ENCODE results near the gene PPM1A. TPM values are rescaled to one million over a fixed set of nuclear protein-coding genes. Genes with fewer than 3 reads are reported as not detected.

PPM1A gene
- polyA plus RNA-seq, 6 donors from 2014 or later: 16.4 to 30.5 (median 17.2) TPM

DNA sequence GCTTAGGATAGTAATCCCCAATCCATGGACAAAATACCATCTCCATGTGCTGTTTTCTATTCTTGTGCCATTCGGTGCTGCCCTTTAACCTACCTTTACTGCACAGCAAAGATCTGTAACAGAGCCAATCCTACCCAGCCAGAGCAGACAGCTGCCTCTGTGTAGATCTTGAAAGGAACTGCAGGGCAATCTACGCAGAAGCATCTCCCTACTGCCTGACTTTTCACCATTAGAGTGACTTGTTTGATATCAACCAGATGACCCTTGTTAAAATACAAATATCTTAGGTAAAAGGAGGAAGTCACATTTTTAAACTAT, 33.9 kb upstream of the PPM1A start:
- H3K27me3 Mint-ChIP-seq: peaks cover 12 to 35% (median 25%) of the 10 kb centered on the region in 3 donors
- DNase-seq: no peak
- no peak for ATAC-seq (ENCODE audit: low read depth in 2 of 2)
- H3K4me3 Mint-ChIP-seq: no peak overlapping the region
- H3K36me3 Mint-ChIP-seq: no peaks in the 10 kb centered on the region
- no peak overlapping the region for H3K27ac Mint-ChIP-seq
- H3K9me3 Mint-ChIP-seq: no peaks in the 10 kb centered on the region
- H3K4me1 Mint-ChIP-seq: peaks cover 0 to 7% (median 0%) of the 10 kb centered on the region in 3 donors

DNA sequence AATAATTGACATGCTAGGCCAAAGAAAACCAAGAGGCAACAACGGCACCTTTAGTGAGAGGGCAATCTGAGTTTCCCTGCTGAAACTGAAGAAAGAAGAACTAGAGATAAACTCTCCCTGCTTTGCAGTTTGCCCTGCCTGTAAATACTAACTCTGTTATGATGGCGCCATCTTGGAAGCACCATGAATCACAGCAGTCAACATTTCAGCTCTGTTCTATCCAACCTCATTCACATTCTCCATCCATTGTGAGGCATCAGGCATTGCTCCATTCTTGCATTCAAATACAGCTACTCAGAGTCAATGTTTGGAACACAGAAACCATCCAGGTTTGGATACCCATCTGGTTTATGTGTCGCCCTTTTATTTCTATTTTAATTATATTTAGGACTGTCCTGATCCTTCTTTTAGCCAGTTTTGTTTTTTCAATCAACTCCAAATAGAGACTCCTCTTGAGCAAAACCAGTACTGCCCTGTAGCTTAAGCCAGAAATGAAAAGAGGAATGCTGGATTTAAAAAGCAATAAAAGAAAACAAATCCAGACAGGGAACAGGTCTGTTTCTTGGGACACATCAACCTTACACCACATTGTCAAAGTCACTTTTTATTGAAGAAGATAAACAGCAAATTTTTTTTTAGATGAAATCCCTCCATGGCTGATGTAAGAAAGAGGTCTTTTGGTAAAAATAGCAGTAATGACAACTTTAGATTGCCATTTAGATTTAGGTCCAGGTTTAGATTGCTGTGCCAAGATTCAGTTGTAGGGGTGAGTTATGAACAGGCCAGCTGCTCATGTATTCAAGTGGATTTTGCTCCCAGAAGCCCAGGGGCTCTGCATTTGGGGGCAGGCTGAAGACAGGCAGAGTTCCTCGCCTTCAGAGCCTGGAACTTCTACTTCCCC, 33.3 kb upstream of the PPM1A start:
- peaks cover 12 to 35% (median 22%) of the 10 kb centered on the region in 3 donors for H3K27me3 Mint-ChIP-seq
- ATAC-seq (ENCODE audit: low read depth in 2 of 2) (no peak), DNase-seq (no peak)
- H3K36me3 Mint-ChIP-seq: no peaks in the 10 kb centered on the region
- H3K4me3 Mint-ChIP-seq: no peak overlapping the region
- H3K9me3 Mint-ChIP-seq: no peaks in the 10 kb centered on the region
- H3K4me1 Mint-ChIP-seq: peaks cover 0 to 7% (median 0%) of the 10 kb centered on the region in 3 donors
- H3K27ac Mint-ChIP-seq: no peak overlapping the region

DNA sequence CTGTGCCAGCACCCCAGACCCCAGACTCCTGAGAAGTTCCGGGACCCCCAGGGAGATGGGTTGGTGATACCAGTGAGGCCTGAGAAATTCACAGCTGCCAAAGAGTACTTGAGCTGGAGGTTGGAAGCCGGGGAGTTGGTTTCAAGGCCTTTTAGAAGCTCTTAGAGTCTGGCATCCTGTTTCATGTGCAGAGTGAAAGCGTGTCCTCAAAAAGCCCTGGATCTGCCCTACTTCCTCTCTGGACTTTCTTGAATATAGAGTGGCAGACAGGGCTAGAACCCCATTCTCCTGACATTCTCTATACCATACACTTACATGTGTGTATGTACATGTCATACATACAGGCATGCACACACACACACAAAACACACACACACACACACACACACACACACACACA, 31.3 kb upstream of the PPM1A start:
- no peak for ATAC-seq (ENCODE audit: low read depth in 2 of 2)

DNA sequence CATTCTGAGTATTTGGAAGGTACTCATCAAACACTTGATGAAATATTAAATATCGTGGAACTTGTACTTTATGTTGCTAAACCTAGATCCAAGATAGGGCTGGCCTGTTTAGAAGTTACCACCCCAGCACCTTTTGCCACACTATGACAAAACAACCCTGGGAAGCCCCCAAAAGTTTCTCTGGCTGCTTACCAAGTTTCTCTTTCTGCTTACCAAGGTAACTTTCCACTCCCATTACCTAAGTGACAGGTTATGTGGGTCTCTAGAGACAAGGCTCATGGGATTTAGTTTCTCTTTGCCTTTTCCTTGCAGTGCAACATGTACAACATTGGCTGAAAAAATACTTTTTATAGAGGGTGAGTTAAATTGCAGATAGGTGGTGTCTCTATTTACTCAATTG, 28.9 kb upstream of the PPM1A start:
- no peaks in the 10 kb centered on the region for H3K4me1 Mint-ChIP-seq
- peak in 1 of 2 donors; percentile 44 for ATAC-seq (ENCODE audit: low read depth in 2 of 2)
- no peaks in the 10 kb centered on the region for H3K9me3 Mint-ChIP-seq
- H3K27me3 Mint-ChIP-seq: peaks cover 4 to 8% (median 4%) of the 10 kb centered on the region in 3 donors
- H3K36me3 Mint-ChIP-seq: no peaks in the 10 kb centered on the region
- H3K27ac Mint-ChIP-seq: no peak overlapping the region
- H3K4me3 Mint-ChIP-seq: no peak overlapping the region
- DNase-seq: no peak

More for the DNA sequence above, 31.3 kb upstream of the PPM1A start:
- no peak overlapping the region for H3K27ac Mint-ChIP-seq
- DNase-seq: no peak
- H3K4me1 Mint-ChIP-seq: peaks cover 0 to 5% (median 0%) of the 10 kb centered on the region in 3 donors
- H3K36me3 Mint-ChIP-seq: no peaks in the 10 kb centered on the region
- H3K27me3 Mint-ChIP-seq: peaks cover 12 to 26% (median 12%) of the 10 kb centered on the region in 3 donors
- H3K4me3 Mint-ChIP-seq: no peak overlapping the region
- H3K9me3 Mint-ChIP-seq: no peaks in the 10 kb centered on the region

DNA sequence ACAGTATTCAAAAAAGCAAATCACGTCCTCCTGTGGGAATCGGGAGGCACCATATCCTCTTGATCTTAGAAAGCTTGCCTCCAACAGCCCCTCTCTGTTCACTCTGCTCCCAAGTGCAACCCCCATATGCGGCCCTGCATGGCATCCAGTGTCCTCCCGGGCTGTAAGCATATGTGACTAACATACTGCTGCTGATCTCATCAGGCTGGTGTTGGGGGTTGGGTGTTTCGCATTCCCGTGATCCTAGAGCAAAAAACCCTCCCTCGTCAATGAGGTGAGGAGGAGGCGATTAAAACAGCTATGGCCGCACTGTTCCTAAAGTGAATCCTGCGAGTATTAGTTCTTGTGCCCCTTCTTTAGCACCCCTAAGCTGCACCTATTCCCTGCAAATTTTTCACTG, 28.1 kb upstream of the PPM1A start:
- no peak overlapping the region for H3K27ac Mint-ChIP-seq
- no peak for DNase-seq
- H3K4me3 Mint-ChIP-seq: no peak overlapping the region
- H3K36me3 Mint-ChIP-seq: no peaks in the 10 kb centered on the region
- peaks cover 4 to 8% (median 4%) of the 10 kb centered on the region in 3 donors for H3K27me3 Mint-ChIP-seq
- H3K9me3 Mint-ChIP-seq: no peaks in the 10 kb centered on the region
- no peaks in the 10 kb centered on the region for H3K4me1 Mint-ChIP-seq
- ATAC-seq (ENCODE audit: low read depth in 2 of 2): no peak

DNA sequence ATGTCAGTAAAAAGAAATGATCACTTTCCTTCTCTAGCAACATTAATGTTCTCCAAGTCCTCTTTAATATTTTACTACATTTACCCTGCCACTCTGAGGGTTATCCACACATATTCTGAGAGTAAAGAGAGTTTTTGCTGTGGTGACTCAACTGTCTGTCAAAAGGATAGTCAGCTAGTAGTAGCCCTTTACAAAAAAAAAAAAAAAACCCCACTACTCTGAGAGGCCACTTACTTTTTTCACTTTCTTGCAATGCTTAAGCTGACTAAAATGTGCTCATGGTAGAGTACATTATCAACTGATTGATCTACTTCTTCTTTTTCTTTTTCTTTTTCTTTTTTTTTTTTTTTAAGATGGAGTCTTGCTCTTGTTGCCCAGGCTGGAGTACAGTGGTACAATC, 27.6 kb upstream of the PPM1A start:
- Mint-ChIP-seq H3K9me3 (no peaks in the 10 kb centered on the region), H3K4me3 (no peak overlapping the region), H3K4me1 (no peaks in the 10 kb centered on the region), H3K27ac (no peak overlapping the region), H3K36me3 (no peaks in the 10 kb centered on the region), H3K27me3 (peaks cover 4 to 8% (median 4%) of the 10 kb centered on the region in 3 donors)
- ATAC-seq (ENCODE audit: low read depth in 2 of 2) (no peak), DNase-seq (no peak)

DNA sequence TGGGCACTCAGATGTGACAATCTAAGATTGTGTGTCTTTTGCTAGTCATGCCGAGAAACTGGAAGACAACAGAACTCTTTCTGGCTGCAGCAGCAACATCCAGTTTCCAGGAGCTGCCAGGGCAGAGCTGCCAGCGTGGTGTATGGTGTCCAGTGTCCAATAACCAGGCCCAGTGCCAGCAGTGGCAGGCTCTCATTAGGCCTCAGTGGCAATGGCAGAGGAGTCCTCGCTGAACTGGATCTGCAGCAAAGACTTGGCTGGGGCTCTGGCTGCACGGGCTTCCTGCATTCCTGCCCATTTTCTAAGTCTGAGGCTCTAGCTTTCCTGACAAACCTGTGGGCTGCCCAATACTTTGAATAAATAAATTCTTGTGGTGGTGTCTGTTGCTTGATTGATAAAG, 26.2 kb upstream of the PPM1A start:
- no peak for DNase-seq
- no peak overlapping the region for H3K4me3 Mint-ChIP-seq
- H3K27ac Mint-ChIP-seq: no peak overlapping the region

DNA sequence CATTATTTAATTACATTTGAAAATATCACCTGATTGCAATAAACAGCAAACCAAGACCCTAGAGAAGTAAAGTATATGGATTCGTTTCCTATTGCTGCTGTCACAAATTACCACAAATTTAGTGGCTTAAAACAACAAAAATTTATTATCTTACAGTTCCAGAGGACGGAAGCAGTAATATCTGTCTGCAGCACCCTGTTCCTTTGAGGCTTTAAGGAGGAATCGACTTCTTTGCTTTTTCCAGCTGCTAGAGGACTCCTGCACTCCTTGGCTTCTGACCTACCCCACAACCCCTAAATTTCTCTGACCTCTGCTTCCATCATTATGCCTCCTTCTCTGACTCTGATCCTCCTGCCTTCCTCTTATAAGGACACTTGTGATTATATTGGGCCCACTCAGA, 23.8 kb upstream of the PPM1A start:
- Mint-ChIP-seq H3K27me3 (no peaks in the 10 kb centered on the region), H3K4me3 (no peak overlapping the region), H3K4me1 (no peaks in the 10 kb centered on the region), H3K9me3 (no peaks in the 10 kb centered on the region), H3K27ac (no peak overlapping the region), H3K36me3 (no peaks in the 10 kb centered on the region)
- DNase-seq: no peak
- no peak for ATAC-seq (ENCODE audit: low read depth in 2 of 2)

More for the DNA sequence above, 26.2 kb upstream of the PPM1A start:
- no peaks in the 10 kb centered on the region for H3K36me3 Mint-ChIP-seq
- no peaks in the 10 kb centered on the region for H3K4me1 Mint-ChIP-seq
- H3K9me3 Mint-ChIP-seq: no peaks in the 10 kb centered on the region
- peaks cover 0 to 6% (median 4%) of the 10 kb centered on the region in 3 donors for H3K27me3 Mint-ChIP-seq
- no peak for ATAC-seq (ENCODE audit: low read depth in 2 of 2)

DNA sequence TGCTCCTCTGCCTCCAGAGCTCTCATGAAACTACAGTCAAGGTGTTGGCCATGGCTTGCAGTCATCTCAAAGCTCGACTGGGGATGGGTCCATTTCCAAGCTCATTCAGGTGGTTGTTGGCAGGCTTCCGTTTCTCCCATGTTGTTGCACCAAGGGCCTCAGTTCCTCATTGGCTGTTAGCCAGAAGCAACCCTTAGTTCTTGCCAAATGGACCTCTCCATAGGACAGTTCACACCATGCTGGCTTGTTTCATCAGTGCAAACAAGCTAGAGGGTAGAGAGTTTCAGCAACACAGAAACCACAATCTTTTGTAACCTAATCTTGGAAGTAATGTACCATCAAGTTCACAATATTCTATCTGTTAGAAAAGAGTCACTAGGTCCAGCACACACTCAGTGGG, 22.7 kb upstream of the PPM1A start:
- ATAC-seq (ENCODE audit: low read depth in 2 of 2) (no peak), DNase-seq (no peak)
- Mint-ChIP-seq H3K27me3 (no peaks in the 10 kb centered on the region), H3K27ac (no peak overlapping the region), H3K4me3 (no peak overlapping the region), H3K36me3 (no peaks in the 10 kb centered on the region), H3K9me3 (peaks cover 0 to 8% (median 2%) of the 10 kb centered on the region in 7 donors), H3K4me1 (no peaks in the 10 kb centered on the region)

DNA sequence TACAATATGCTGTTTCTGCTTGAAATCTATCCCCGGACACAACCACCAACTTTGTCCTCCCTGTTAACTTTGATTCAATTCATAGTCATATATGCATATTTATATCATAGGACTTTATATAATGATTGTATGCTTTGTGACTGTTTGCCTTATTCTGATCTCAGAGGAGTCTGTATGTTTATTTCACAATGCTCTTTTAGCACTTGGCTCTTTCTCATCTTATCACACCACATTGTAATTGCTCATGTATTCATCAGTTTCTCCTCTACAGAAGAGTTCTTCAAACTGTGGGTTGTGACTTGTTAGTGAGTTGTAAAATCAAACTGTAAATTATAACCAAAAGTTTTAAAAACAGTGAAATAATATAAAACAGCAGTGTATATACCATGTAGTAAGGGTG, 21.7 kb upstream of the PPM1A start:
- Mint-ChIP-seq H3K9me3 (peaks cover under 1 to 16% (median 7%) of the 10 kb centered on the region in 7 donors), H3K36me3 (peaks cover 0 to 2% of the 10 kb centered on the region in 2 donors), H3K4me3 (no peak overlapping the region), H3K27ac (peak overlapping the region in 1 of 6 donors; percentile 10), H3K4me1 (no peaks in the 10 kb centered on the region), H3K27me3 (peaks cover 0 to 2% (median 0%) of the 10 kb centered on the region in 3 donors)
- ATAC-seq (ENCODE audit: low read depth in 2 of 2): no peak
- DNase-seq: no peak

DNA sequence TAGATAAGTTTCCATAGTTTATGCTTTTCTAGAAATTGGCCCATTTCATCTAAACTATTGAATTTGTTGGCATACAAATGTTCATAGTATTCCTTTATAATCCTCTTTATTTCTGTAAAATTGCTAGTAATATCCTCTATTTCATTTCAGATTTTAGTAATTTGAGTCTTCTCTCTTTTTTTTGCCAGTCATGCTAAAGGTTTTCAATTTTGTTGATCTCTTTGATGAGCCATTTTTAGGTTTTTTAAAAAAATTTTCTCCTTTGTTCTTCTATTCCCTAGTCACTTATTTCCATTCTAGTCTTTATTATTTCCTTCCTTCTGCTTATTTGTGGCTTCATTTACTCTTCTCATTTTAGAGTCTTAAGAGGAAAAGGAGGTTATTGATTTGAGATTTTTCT, 19.4 kb upstream of the PPM1A start:
- Mint-ChIP-seq H3K36me3 (peaks cover 0 to 9% of the 10 kb centered on the region in 2 donors), H3K4me3 (no peak overlapping the region), H3K27ac (no peak overlapping the region), H3K9me3 (peaks cover 5 to 33% (median 16%) of the 10 kb centered on the region in 7 donors), H3K4me1 (no peaks in the 10 kb centered on the region), H3K27me3 (peaks cover 0 to 11% (median 0%) of the 10 kb centered on the region in 3 donors)
- ATAC-seq (ENCODE audit: low read depth in 2 of 2) (no peak), DNase-seq (no peak)

DNA sequence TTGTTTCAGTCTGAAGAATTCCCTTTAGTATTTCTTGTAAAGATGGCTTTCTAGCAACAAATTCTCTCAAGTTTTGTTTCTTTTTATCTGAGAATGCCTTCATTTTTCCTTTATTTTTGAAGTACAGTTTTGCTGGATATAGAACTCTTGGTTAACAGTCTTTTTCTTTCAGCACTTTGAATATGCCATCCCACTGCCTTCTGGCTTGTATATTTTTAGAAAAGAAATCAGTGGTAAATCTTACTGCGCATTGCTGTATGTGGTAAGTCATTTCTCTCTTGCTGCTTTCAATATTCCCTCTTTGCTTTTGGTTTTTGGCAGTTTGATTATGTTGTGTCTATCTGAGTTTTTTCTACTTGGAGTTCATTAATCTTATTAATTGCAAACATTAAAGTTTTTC, 16.8 kb upstream of the PPM1A start:
- no peak for DNase-seq
- H3K4me1 Mint-ChIP-seq: no peaks in the 10 kb centered on the region
- H3K9me3 Mint-ChIP-seq: peaks cover 5 to 33% (median 16%) of the 10 kb centered on the region in 7 donors
- peaks cover 0 to 9% of the 10 kb centered on the region in 2 donors for H3K36me3 Mint-ChIP-seq
- peaks cover 0 to 11% (median 0%) of the 10 kb centered on the region in 3 donors for H3K27me3 Mint-ChIP-seq
- ATAC-seq (ENCODE audit: low read depth in 2 of 2): no peak
- no peak overlapping the region for H3K4me3 Mint-ChIP-seq
- H3K27ac Mint-ChIP-seq: no peak overlapping the region

DNA sequence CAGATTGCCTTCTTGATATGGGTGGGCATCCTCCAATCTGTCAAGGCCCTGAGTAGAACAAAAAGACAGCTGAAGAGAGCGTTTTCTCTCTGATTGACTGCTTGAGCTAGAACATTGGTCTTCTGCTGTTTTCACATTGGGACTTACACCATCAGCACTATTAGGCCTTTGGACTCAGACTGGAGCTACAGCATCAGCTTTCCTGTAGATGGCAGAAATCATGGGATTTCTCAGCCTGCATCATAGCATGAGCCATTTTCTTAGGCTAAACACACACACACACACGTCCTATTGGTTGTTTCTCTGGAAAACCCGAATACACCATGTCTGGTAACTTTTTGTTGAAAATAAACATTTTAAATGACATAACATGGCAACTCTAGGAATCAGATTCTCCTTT, 15.8 kb upstream of the PPM1A start:
- Mint-ChIP-seq H3K4me3 (no peak overlapping the region), H3K36me3 (peaks cover 0 to 9% of the 10 kb centered on the region in 2 donors), H3K4me1 (no peaks in the 10 kb centered on the region), H3K27me3 (peaks cover 0 to 11% (median 0%) of the 10 kb centered on the region in 3 donors), H3K27ac (no peak overlapping the region), H3K9me3 (peaks cover 5 to 33% (median 16%) of the 10 kb centered on the region in 7 donors)
- no peak for ATAC-seq (ENCODE audit: low read depth in 2 of 2)
- no peak for DNase-seq

DNA sequence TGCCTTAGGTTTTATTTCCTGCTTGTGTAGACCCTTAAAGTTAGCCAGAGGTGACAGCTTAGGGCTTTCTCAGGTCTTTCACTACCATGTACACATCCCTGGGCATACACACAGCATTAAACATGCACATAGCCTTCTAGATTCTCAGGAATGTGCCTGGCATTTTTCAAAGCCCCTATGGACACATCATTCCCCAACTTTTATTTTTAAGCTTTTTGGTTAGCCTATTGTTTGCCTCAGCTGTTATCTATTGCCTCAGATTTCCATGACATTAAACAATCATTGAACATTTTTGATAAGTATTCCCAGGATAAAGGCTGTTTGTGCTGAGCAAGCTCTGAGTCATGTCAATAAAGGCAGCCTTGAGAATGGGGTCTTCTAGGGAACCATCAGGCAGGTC, 15.1 kb upstream of the PPM1A start:
- peak overlapping the region in 1 of 6 donors; percentile 66 for H3K27ac Mint-ChIP-seq
- DNase-seq (no peak), ATAC-seq (ENCODE audit: low read depth in 2 of 2) (no peak)
- H3K9me3 Mint-ChIP-seq: peaks cover 5 to 33% (median 16%) of the 10 kb centered on the region in 7 donors
- no peak overlapping the region for H3K4me3 Mint-ChIP-seq
- H3K36me3 Mint-ChIP-seq: peaks cover 0 to 9% of the 10 kb centered on the region in 2 donors
- peaks cover 4 to 11% (median 5%) of the 10 kb centered on the region in 3 donors for H3K27me3 Mint-ChIP-seq
- H3K4me1 Mint-ChIP-seq: no peaks in the 10 kb centered on the region
